Activated T-cell treated with anti-CD3 and anti-CD28 coated beads, Interleukin-2, amount 50 U/mL, for 24 hours (primary cell): ENCODE measurements around the gene ORM1.

ENCODE experiments used
- DNase-seq: peaks from one replicate; pipeline ENCODE4 v3.0.0-alpha.2; 2020
- H3K27ac Mint-ChIP-seq: 2 replicates; pipeline ENCODE4 v1.8.0; 2020; ENCODE audit warnings: mild to moderate bottlenecking, mixed read lengths
- H3K27me3 Mint-ChIP-seq: 2 replicates; pipeline ENCODE4 v1.8.0; 2020; ENCODE audit warnings: mixed read lengths
- H3K36me3 Mint-ChIP-seq: 2 replicates; pipeline ENCODE4 v1.8.0; 2020; ENCODE audit warnings: low read depth, mixed read lengths
- H3K4me1 Mint-ChIP-seq: 2 replicates; pipeline ENCODE4 v1.8.0; 2020; ENCODE audit warnings: low read depth, mixed read lengths
- H3K4me3 Mint-ChIP-seq: 2 replicates; pipeline ENCODE4 v1.8.0; 2020; ENCODE audit warnings: mild to moderate bottlenecking, moderate library complexity, mixed read lengths
- H3K9me3 Mint-ChIP-seq: 2 replicates; pipeline ENCODE4 v1.8.0; 2020; ENCODE audit warnings: mixed read lengths

Gene ORM1

DNA sequence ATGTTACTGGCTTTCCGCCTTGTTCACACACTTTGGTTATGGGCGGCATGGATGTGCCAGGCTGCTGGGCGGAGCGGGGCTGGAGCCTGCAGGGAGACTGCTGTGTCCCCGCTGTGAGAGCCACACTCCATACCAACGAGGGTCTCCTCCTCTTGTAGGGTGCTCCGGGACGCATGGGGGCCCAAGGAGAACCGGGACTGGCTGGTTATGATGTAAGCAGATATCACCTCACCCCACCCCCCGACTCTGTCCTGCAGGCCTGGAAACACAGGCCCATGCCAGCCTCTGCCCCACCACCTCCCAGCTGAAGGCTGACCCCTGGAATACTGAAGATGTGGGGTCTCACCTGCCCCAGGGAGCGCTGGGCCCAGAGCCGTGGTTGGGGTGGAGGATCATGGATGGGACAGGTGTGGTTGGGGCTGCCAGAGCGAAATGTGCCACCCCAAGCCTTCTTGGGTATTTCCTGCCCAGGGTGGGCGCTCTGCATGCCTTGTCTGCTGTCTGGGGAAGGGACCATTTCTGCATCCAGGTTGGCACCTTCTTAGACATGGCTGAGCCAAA, 39.3 kb upstream of the ORM1 start:
- Mint-ChIP-seq H3K27me3 (no peaks in the 10 kb centered on the region), H3K36me3 (no peaks in the 10 kb centered on the region), H3K4me3 (no peak overlapping the region), H3K27ac (no peak overlapping the region), H3K4me1 (no peaks in the 10 kb centered on the region), H3K9me3 (no peaks in the 10 kb centered on the region)
- DNase-seq, result no peak

DNA sequence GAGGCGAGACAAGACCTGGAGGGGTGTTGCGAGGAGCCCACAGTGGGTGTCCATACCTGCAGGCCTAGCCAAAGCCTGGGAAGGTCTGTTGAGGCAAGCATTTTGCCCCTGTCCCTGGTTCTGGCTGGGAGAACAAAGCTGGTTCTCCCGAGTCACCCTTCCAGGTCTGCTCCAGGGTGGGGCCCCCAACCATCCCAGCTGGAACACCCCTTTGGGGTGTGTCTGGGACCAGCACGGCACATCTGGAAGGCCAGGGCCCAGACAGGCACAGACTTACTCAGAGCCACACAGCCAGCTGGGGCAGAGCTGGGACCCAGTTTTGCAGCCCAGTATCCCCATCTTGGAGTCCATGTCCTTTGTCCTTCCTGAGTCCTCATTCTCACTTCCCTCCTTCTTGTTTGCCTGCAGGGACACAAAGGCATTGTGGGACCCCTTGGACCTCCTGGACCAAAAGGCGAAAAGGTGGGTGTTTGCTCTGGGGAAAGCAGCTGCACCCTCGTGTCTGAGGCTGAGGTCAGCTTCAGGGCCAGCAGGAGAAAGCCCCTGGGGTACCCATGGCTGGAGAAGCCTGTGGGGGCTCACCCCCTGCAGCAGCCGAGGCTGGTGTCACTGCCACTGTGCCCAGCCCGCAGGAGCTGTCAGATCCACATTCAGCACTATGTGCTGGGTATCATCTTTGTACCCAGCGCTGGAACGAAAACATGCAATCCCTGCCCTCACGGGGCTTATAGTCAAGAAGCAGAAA, 38.4 kb upstream of the ORM1 start:
- DNase-seq, result no peak
- Mint-ChIP-seq H3K4me3 (no peak overlapping the region), H3K9me3 (no peaks in the 10 kb centered on the region), H3K36me3 (no peaks in the 10 kb centered on the region), H3K4me1 (no peaks in the 10 kb centered on the region), H3K27ac (no peak overlapping the region), H3K27me3 (no peaks in the 10 kb centered on the region)

DNA sequence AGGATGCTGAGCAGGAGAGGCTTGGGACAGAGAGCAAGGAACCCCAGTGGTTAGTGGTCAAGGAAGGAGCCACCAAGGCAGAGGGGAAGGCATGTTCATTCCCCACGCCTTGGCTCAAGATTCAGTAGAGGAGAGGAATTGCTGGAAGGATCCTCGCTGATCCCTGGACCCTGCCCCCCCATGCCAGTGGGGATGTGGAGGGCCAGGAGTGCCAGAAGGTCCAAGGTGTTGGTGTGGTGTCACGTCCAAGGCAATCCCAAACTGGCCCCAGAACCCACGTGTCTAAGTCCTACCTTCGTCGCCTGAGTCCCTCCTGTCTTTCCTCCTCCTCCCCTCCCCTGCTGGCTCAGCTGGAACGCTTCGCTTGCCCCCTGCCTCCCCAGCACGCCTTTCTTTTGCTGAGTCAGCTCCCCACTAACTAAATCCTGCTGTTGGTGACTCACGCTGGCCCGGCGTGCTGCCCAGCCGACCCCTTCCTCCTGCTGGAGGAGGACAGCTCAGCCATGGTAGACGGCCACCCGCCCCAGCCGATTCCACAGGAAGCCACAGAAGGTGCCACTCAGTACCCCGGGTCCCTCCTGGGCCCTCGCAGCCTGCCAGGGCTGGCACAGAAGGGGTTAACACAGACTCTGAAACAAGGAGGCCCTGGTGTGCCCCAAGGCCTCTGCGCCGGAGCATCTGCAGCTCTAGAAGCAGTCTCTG, 37.6 kb upstream of the ORM1 start:
- no peak for DNase-seq
- Mint-ChIP-seq H3K36me3 (no peaks in the 10 kb centered on the region), H3K4me3 (no peak overlapping the region), H3K27ac (no peak overlapping the region), H3K27me3 (no peaks in the 10 kb centered on the region), H3K4me1 (no peaks in the 10 kb centered on the region), H3K9me3 (no peaks in the 10 kb centered on the region)

DNA sequence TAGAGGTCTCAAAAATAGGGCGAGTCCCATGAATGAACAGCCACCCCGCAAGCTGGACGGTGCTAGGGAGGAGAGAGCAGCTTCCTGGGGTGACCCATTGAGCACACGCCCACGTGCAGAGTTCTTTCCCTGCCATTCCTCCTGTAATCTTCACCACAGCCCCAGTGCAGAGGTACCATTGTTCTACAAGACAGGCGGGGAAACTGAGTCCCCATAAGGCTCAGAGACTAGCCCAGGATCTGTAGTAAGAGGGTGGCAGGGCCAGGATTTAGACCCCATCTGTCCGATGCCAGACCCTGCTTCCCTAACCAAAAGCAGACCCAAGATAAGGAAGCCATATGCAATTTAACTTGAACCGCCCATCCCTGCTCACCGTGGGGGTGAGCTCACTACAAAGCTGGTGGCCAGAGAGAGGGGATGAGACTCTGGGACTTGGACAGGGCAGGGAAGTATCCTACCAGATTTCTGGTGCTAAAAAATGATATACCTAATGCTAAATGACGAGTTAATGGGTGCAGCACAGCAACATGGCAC, 36.7 kb upstream of the ORM1 start:
- Mint-ChIP-seq H3K27me3 (peaks cover 4% of the 10 kb centered on the region), H3K9me3 (no peaks in the 10 kb centered on the region), H3K4me3 (no peak overlapping the region), H3K4me1 (peaks cover 2% of the 10 kb centered on the region), H3K36me3 (no peaks in the 10 kb centered on the region), H3K27ac (no peak overlapping the region)
- DNase-seq, result no peak

DNA sequence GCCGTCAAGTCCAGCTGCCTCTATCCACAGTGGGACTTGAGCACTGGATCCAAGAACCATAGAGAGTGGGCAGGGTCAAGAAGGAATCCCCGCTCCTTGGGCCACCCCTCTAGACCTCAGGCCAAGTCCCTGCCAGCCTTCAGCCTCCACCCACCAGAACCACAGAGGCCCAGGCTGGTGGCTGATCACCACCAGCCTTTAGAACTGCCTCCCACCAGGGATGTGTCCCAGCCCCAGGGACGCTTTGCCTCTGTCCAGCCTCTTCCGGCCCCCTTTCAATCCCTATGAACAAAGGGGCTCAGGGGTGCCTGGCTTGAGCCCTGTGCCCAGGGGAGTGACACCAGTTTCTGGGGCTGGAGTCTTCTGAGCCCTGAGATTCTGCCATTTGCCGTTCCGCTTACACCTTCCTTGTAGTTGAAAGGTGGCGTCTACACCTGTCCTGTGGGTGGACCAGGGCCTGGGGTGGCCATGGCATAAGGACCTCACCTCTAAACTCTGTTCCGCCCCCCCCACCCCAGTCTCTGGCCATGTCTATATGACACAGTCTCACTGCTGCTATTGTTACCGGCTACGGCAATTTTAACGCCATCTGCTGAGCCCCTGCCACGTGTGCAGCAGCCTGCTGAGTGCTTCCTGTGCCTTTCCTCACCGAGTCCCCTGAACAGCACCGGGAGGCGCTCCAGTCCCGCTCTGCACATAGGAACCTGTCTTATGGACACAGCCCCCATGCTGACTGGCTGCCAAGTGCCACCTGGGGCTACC, 35.7 kb upstream of the ORM1 start:
- no peak overlapping the region for H3K27ac Mint-ChIP-seq
- no peak overlapping the region for H3K4me3 Mint-ChIP-seq
- peak; percentile 14 for DNase-seq
- H3K27me3 Mint-ChIP-seq, result peaks cover 4% of the 10 kb centered on the region
- H3K9me3 Mint-ChIP-seq, result no peaks in the 10 kb centered on the region
- peaks cover 2% of the 10 kb centered on the region for H3K4me1 Mint-ChIP-seq
- H3K36me3 Mint-ChIP-seq, result no peaks in the 10 kb centered on the region

DNA sequence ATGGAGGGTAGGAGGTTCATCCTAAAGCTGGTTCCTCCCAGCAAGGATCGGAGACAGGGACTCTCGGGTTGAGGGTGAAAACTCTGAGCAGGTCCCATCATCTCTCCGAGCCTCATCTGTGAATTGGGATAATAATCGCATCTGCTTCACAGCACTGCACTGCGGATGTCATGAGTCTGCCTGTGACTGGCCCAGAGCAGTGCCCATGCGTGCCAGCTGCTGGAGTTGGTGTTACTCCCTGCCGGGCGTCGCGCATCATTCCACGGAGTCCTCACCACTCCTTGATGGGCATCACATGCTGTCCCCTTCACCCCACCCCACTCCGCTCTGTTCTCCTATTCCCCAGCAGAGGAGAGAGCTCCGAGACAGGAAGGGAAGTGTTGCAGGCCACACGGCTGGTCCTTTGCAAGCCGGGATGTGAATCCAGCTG, 35.1 kb upstream of the ORM1 start:
- H3K4me3 Mint-ChIP-seq, result no peak overlapping the region
- peaks cover 2% of the 10 kb centered on the region for H3K4me1 Mint-ChIP-seq
- DNase-seq, result peak; percentile 11
- H3K9me3 Mint-ChIP-seq, result no peaks in the 10 kb centered on the region
- H3K27ac Mint-ChIP-seq, result no peak overlapping the region
- H3K36me3 Mint-ChIP-seq, result no peaks in the 10 kb centered on the region
- H3K27me3 Mint-ChIP-seq, result peaks cover 6% of the 10 kb centered on the region

DNA sequence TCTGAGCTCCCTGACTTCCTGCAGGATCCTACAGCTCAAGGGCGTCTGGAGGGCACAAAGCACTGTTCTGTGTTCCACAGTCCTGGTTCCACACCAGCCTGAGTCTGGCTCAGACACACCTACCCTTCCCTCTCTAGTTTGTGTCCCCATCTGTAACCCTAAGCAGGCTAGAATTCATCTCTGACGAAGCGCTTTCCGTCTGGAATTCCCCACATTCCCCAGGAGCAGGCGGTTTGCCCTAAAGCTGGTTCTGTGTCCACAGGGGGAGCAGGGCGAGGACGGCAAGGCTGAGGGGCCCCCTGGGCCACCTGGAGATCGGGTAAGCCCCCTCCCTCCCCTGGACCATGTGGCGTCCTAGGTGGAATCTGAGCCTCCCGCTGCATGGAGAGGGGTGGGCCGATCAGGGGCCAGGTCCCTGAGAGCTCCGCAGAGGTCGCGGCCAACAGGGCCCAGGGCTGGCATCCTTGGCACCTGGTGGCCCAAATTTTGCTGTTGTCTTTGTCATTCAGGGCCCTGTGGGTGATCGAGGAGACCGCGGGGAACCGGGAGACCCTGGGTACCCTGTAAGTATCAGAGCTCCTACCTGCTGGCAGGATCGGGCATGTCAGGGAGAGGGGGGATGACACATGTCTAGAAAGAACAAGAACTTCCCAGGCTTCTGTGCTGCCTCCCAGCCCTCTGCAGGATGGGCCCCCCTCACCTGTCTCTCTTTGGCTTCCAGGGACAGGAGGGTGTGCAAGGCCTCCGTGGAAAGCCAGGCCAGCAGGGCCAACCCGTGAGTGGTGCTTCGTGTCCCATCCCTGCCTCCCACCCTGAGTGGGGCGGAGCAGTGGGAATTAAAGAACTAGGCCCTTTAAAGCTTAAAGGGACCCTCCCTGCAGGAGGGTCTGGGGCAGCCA, 34.5 kb upstream of the ORM1 start:
- H3K9me3 Mint-ChIP-seq, result no peaks in the 10 kb centered on the region
- peaks cover 6% of the 10 kb centered on the region for H3K27me3 Mint-ChIP-seq
- H3K4me1 Mint-ChIP-seq, result peaks cover 2% of the 10 kb centered on the region
- no peaks in the 10 kb centered on the region for H3K36me3 Mint-ChIP-seq
- H3K27ac Mint-ChIP-seq, result no peak overlapping the region
- DNase-seq, result peak; percentile 17
- no peak overlapping the region for H3K4me3 Mint-ChIP-seq

DNA sequence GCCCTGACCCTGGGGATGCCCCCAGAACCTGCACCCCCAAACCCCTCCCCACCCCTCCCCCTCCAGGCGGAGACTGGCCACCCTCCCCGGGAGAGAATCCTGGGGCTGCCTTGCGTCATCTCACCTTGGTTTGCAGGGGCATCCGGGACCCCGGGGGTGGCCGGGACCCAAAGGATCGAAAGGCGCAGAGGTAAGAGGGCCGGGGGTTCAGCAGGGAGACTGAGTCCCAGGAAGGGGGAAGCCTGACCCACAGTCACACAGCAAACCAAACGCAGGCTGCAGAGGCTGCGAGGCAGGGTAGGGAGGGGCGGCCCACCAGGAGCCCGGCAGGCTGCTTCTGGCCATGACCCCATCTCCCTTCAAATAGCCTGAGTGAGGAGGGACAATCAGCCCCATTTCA, 33.8 kb upstream of the ORM1 start:
- Mint-ChIP-seq H3K4me1 (peaks cover 2% of the 10 kb centered on the region), H3K27ac (no peak overlapping the region)
- DNase-seq, result peak; percentile 2

DNA sequence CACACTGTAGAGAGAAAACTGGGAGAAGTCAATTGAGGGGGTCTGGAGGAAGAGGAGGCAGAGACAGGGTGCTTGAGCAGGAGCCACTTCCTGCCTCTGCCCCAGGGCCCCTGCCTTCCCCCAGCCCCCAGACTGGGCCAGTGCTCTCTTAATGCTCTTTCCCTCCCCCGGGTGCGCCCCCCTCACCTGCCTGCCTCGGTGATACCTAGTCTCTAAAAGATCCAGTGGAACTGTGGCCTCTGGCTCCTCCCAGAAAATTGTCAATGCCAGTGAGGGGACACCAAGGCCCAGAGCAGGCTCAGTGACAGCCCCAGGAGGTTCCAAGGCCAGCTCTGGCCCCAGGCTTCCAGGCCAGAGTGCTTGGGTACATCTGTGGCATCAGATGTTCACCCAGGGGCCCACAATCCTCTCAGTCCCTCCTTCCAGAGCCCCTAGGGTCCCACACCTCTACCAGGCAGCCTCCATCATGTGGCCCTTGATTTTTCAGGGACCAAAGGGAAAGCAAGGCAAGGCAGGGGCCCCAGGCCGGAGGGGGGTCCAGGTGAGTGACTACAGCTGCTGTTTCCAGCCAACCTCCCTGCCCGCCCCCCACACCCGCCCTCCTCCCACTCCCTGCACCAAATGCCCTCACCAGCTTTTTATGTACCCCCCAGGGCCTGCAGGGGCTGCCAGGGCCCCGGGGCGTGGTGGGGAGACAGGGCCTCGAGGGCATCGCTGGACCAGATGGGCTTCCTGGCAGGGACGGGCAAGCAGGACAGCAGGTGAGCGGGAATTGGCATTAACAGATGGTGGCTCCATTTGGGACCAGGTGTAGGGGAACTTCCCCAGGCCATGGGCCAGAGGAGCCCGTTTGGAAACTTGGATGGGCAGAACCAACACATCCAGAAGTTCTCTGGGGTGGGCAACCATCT, 33.1 kb upstream of the ORM1 start:
- no peak overlapping the region for H3K4me3 Mint-ChIP-seq
- H3K9me3 Mint-ChIP-seq, result peaks cover 4% of the 10 kb centered on the region
- H3K36me3 Mint-ChIP-seq, result no peaks in the 10 kb centered on the region
- H3K27me3 Mint-ChIP-seq, result peaks cover 6% of the 10 kb centered on the region
- peaks cover 2% of the 10 kb centered on the region for H3K4me1 Mint-ChIP-seq
- peak; percentile 20 for DNase-seq
- no peak overlapping the region for H3K27ac Mint-ChIP-seq

More for the DNA sequence above, 33.8 kb upstream of the ORM1 start:
- H3K27me3 Mint-ChIP-seq, result peaks cover 6% of the 10 kb centered on the region
- H3K36me3 Mint-ChIP-seq, result no peaks in the 10 kb centered on the region
- H3K4me3 Mint-ChIP-seq, result no peak overlapping the region
- H3K9me3 Mint-ChIP-seq, result no peaks in the 10 kb centered on the region

DNA sequence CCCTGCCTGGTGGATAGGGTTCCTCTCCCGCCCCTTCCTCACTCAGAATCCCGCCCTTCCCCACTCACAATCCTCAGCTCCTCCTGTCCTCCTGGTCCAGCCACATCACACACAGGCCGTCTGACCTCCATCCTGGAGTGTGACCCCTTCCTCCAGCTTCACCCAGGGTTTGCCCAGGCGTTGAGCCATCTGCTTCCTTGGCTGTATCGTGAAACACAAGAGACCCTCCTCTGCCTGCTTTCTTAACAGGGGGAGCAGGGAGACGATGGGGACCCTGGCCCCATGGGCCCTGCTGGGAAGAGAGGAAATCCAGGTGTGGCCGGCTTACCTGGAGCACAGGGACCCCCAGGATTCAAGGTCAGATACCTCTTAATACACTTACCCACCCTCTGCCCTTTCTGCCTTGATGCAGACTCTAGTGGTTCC, 32.3 kb upstream of the ORM1 start:
- no peak overlapping the region for H3K27ac Mint-ChIP-seq
- no peak overlapping the region for H3K4me3 Mint-ChIP-seq
- peaks cover 6% of the 10 kb centered on the region for H3K27me3 Mint-ChIP-seq
- H3K9me3 Mint-ChIP-seq, result peaks cover 10% of the 10 kb centered on the region
- H3K4me1 Mint-ChIP-seq, result peaks cover 2% of the 10 kb centered on the region
- peaks cover 2% of the 10 kb centered on the region for H3K36me3 Mint-ChIP-seq
- no peak for DNase-seq

DNA sequence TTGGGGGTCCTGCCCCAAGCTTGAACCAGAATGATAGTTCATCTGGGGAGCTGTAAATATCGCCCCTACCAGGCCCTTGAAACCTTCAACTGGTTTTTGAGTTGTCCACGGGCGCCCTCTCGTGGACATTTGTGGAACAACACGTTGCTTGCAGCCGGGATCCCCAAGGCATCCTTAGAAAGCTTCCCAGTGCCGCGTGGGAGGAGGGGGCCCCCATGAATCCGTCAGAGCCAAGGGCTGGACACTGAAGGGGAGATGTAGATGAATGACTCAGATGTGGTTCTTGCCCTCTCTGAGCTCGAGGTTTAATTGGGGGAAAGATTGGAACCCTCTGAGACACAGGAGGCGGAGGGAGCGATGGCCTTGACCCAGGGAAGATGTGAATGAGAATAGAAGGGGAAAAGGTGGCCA, 31.8 kb upstream of the ORM1 start:
- peaks cover 6% of the 10 kb centered on the region for H3K36me3 Mint-ChIP-seq
- peaks cover 2% of the 10 kb centered on the region for H3K4me1 Mint-ChIP-seq
- peak; percentile 82 for DNase-seq
- no peak overlapping the region for H3K4me3 Mint-ChIP-seq
- no peak overlapping the region for H3K27ac Mint-ChIP-seq
- peaks cover 15% of the 10 kb centered on the region for H3K9me3 Mint-ChIP-seq
- H3K27me3 Mint-ChIP-seq, result peaks cover 9% of the 10 kb centered on the region

DNA sequence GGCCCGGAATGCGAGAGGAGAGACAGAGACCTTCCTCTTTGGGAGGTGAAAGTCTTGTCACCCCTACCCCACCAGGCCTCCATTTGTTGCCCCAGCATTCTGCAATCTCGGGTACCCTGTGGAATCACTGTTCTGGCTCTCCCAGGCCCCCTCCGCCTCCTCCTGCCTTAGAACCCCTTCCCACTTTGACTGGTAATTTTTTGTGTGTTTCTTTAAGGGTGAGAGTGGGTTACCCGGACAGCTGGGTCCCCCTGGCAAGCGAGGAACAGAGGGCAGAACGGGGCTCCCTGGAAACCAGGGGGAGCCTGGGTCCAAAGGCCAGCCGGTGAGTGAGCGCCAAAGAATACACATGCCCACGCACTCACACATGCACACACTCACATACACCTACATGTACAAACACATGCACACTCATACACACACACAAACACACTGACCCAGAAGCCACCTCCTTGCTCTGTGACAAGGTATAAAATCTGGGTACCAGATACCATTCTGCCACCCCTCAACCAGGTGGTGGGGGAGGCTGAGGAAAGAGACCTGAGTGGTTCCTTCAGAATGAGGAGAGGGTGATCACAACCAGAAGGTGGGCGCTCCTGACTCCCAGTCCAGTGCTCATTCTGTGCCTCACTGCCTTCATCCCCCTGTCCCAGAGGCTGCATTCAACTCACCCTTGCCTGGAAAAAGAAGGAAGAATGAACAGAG, 30.9 kb upstream of the ORM1 start:
- peak; percentile 20 for DNase-seq
- Mint-ChIP-seq H3K9me3 (peaks cover 17% of the 10 kb centered on the region), H3K36me3 (peaks cover 8% of the 10 kb centered on the region), H3K27me3 (peaks cover 9% of the 10 kb centered on the region), H3K4me3 (no peak overlapping the region), H3K27ac (no peak overlapping the region), H3K4me1 (peaks cover 2% of the 10 kb centered on the region)
